AG04450 (cell line): ENCODE measurements around the gene SH3GL3. TPM values are rescaled to one million over a fixed set of nuclear protein-coding genes. Genes with fewer than 3 reads are reported as not detected.

Experiments
- CTCF ChIA-PET: fragments of 300-600, 350-600 bp; formaldehyde crosslinking; extraction: SDS; loops from one replicate; lab custom pipeline; 2022; ENCODE audit warnings: antibody characterized with exemption, inconsistent platforms; lab: Charles Lee
- POLR2A ChIA-PET: fragments of 350-600 bp; formaldehyde crosslinking; extraction: SDS; loops from one replicate; lab custom pipeline; 2021; ENCODE audit warnings: antibody characterized with exemption, inconsistent platforms; lab: Yijun Ruan, JAX
- DNase-seq: peaks from one replicate; pipeline ENCODE4 v3.0.0-alpha.2; 2011; ENCODE audit warnings: low read depth, low spot score
- H3K27ac ChIP-seq: one replicate; pipeline ENCODE4 v1.5.1; 2012; ENCODE audit warnings: low read depth, low read length, control low read depth
- H3K27me3 ChIP-seq: one replicate; pipeline ENCODE4 v1.6.0; 2012; ENCODE audit warnings: low read length; ENCODE audit not compliant: control insufficient read depth, insufficient read depth
- H3K4me3 ChIP-seq: 2 replicates; pipeline ENCODE4 v1.5.1; 2011; ENCODE audit warnings: mild to moderate bottlenecking, low read depth, low read length, control low read depth
- H3K9me3 ChIP-seq: 2 replicates; pipeline ENCODE4 v1.5.1; 2012; ENCODE audit warnings: low read length; ENCODE audit not compliant: control insufficient read depth, insufficient read depth
- polyA plus RNA-seq: library from polyadenylated mRNA; depleted of rRNA; stranded (reverse); fragments of >200 nt; gene quantifications from 2 replicates; pipeline ENCODE4 v1.2.3, GENCODE V29; 2011
- TF ChIP-seq, protein P1 (sequence below): IDR thresholded peaks from 2 replicates; pipeline ENCODE4 v1.5.1; 2011; ENCODE audit warnings: low read depth, low read length, control low read depth, inconsistent platforms

SH3GL3 gene
- polyA plus RNA-seq, 1 experiment = not detected

DNA sequence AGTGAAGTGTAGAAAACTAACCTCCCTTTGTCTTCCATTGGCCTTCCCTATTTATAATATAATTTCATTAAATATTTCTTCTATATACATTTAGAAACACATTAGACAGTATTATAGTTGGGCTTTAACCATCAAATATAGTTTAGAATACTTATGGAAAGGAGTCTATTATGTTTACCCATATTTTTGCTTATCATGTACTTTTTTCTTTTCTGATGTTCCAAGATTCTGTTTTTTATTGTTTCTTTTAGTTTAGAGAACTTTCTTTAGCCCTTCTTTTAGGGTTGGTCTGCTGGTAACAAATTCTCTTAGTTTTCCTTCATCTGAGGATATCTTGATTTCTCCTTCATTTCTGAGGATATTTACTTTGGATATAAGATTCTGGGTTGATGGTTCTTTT is 23.7 kb downstream of the SH3GL3 start:
- no peak for DNase-seq
- POLR2A ChIA-PET = no interaction called here
- no peaks in the 10 kb centered on the region for H3K27me3 ChIP-seq
- H3K27ac ChIP-seq = no peak overlapping the region
- H3K9me3 ChIP-seq = no peaks in the 10 kb centered on the region
- TF ChIP-seq, protein P1, sequence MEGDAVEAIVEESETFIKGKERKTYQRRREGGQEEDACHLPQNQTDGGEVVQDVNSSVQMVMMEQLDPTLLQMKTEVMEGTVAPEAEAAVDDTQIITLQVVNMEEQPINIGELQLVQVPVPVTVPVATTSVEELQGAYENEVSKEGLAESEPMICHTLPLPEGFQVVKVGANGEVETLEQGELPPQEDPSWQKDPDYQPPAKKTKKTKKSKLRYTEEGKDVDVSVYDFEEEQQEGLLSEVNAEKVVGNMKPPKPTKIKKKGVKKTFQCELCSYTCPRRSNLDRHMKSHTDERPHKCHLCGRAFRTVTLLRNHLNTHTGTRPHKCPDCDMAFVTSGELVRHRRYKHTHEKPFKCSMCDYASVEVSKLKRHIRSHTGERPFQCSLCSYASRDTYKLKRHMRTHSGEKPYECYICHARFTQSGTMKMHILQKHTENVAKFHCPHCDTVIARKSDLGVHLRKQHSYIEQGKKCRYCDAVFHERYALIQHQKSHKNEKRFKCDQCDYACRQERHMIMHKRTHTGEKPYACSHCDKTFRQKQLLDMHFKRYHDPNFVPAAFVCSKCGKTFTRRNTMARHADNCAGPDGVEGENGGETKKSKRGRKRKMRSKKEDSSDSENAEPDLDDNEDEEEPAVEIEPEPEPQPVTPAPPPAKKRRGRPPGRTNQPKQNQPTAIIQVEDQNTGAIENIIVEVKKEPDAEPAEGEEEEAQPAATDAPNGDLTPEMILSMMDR = no peak
- CTCF ChIA-PET = no interaction called here
- H3K4me3 ChIP-seq = no peak overlapping the region

- no peak for DNase-seq
- H3K9me3 ChIP-seq = no peaks in the 10 kb centered on the region
- CTCF ChIA-PET = no interaction called here
- POLR2A ChIA-PET = no interaction called here
- H3K27me3 ChIP-seq = no peaks in the 10 kb centered on the region
- no peak overlapping the region for H3K4me3 ChIP-seq
- no peak overlapping the region for H3K27ac ChIP-seq
- TF ChIP-seq, protein P1 = no peak
These were observed 24.2 kb downstream of the SH3GL3 start for GRCh38 chr15:83471307-83471866.

- Histone ChIP-seq H3K9me3 (no peaks in the 10 kb centered on the region), H3K27ac (no peak overlapping the region), H3K27me3 (no peaks in the 10 kb centered on the region), H3K4me3 (no peak overlapping the region)
- ChIA-PET POLR2A (no interaction called here), CTCF (no interaction called here)
- TF ChIP-seq, protein P1 = no peak
- DNase-seq = no peak
These were observed 25.0 kb downstream of the SH3GL3 start for GRCh38 chr15:83472151-83472550.

- Histone ChIP-seq H3K27me3 (no peaks in the 10 kb centered on the region), H3K9me3 (no peaks in the 10 kb centered on the region), H3K27ac (no peak overlapping the region), H3K4me3 (no peak overlapping the region)
- CTCF ChIA-PET = no interaction called here
- no peak for DNase-seq
- POLR2A ChIA-PET = no interaction called here
- TF ChIP-seq, protein P1 = no peak
These were observed 25.7 kb downstream of the SH3GL3 start for GRCh38 chr15:83472797-83473196.

DNA sequence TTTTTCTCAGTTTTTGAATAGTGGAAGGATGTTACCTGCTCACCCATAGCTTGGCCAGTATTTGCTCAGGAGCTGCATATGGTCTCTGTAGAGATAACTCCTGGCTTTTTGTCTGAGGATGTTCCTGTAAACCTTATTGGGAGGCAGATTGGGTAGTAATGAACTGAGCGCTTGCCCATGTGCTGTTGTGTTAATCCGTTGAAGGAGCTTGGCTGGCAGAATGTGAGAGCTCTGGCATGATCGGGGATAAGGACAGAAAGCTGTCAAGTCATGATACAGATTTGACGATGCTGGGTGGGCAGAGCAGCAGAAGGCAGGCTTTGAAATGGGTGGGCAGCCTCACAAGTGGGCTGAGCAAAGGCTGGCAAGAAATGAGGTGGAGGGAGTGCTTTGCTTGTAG is 27.4 kb downstream of the SH3GL3 start:
- POLR2A ChIA-PET = no interaction called here
- DNase-seq = no peak
- H3K4me3 ChIP-seq = no peak overlapping the region
- TF ChIP-seq, protein P1 = no peak
- CTCF ChIA-PET = no interaction called here
- no peaks in the 10 kb centered on the region for H3K9me3 ChIP-seq
- no peak overlapping the region for H3K27ac ChIP-seq
- H3K27me3 ChIP-seq = no peaks in the 10 kb centered on the region
